SU-DHL-6 (cell line): ENCODE data around the gene STIM2.

Experiments
- H2AFZ ChIP-seq: fragments of 200-600 bp; sonication (generic); 2 replicates; pipeline ENCODE4 v1.6.1; 2014; ENCODE audit warnings: low read depth, mild to moderate bottlenecking, moderate library complexity, mixed read lengths, antibody characterized with exemption, low read length; ENCODE audit not compliant: severe bottlenecking
- H3F3A ChIP-seq: fragments of 200-600 bp; shearing (Covaris generic); 2 replicates; pipeline ENCODE4 v1.6.0; 2016; ENCODE audit warnings: antibody characterized with exemption, mild to moderate bottlenecking; ENCODE audit not compliant: insufficient read depth
- H3K27ac ChIP-seq: fragments of 200-600 bp; sonication (generic); 2 replicates; pipeline ENCODE4 v1.5.1; 2016; ENCODE audit warnings: low read depth, mild to moderate bottlenecking, low read length, moderate library complexity, mixed read lengths
- H3K27me3 ChIP-seq: fragments of 200-600 bp; sonication (generic), shearing (Covaris generic); 2 replicates; pipeline ENCODE4 v1.6.0; 2014; ENCODE audit warnings: mild to moderate bottlenecking, low read length
- H3K36me3 ChIP-seq: fragments of 200-600 bp; sonication (generic); 2 replicates; pipeline ENCODE4 v1.6.1; 2014; ENCODE audit warnings: mild to moderate bottlenecking, low read length, mixed read lengths
- H3K4me2 ChIP-seq: fragments of 300-600, 200-600 bp; shearing (Covaris generic), sonication (generic); 2 replicates; pipeline ENCODE4 v1.6.0; 2014; ENCODE audit warnings: low read length, low read depth, mild to moderate bottlenecking; ENCODE audit not compliant: poor library complexity, severe bottlenecking
- H3K4me3 ChIP-seq: fragments of 200-600 bp; sonication (generic); 2 replicates; pipeline ENCODE4 v1.5.1; 2014; ENCODE audit warnings: antibody characterized with exemption, low read length, mild to moderate bottlenecking, mixed read lengths; ENCODE audit not compliant: insufficient read depth, poor library complexity, severe bottlenecking
- H3K79me2 ChIP-seq: fragments of 200-600 bp; sonication (generic); 2 replicates; pipeline ENCODE4 v1.6.1; 2014; ENCODE audit warnings: mild to moderate bottlenecking, low read length, moderate library complexity; ENCODE audit not compliant: insufficient read depth
- H3K9ac ChIP-seq: fragments of 200-600 bp; sonication (generic); 2 replicates; pipeline ENCODE4 v1.7.0; 2014; ENCODE audit warnings: mild to moderate bottlenecking, low read length
- H3K9me2 ChIP-seq: fragments of 200-600 bp; sonication (generic); replicated peaks from 2 replicates; pipeline ENCODE4 v1.6.1; 2014; ENCODE audit warnings: low read length; ENCODE audit not compliant: insufficient read depth
- H3K9me3 ChIP-seq: fragments of 200-600 bp; sonication (generic); 2 replicates; pipeline ENCODE4 v1.6.1; 2014; ENCODE audit warnings: low read length, mixed read lengths; ENCODE audit not compliant: insufficient read depth
- H4K20me1 ChIP-seq: fragments of 200-600 bp; sonication (generic); 2 replicates; pipeline ENCODE4 v1.6.1; 2014; ENCODE audit warnings: low read depth, mild to moderate bottlenecking, antibody characterized with exemption, low read length, moderate library complexity, mixed read lengths
- CTCF ChIP-seq: fragments of 200-600 bp; sonication (generic); IDR thresholded peaks from one replicate; pipeline ENCODE4 v1.5.1; 2017; ENCODE audit warnings: antibody characterized with exemption, mild to moderate bottlenecking, low read length, moderate library complexity; ENCODE audit not compliant: insufficient read depth, poor library complexity, severe bottlenecking
- EZH2phosphoT487 ChIP-seq: fragments of 200-600 bp; sonication (generic), shearing (Covaris generic); conservative IDR thresholded peaks from 2 replicates; pipeline ENCODE4 v1.6.1; 2018; ENCODE audit warnings: mild to moderate bottlenecking, antibody characterized with exemption, low read length, moderate library complexity, mixed read lengths

Gene STIM2

GRCh38 chr4:26859762-26860156 lies 882 bp upstream of the STIM2 start:
- Histone ChIP-seq H3K9me2 (no peaks in the 10 kb centered on the region), H3F3A (peaks cover 49% of the 10 kb centered on the region), H3K27ac (peak overlapping the region; percentile 94), H4K20me1 (peaks cover 29% of the 10 kb centered on the region), H3K36me3 (no peaks in the 10 kb centered on the region), H3K9ac (peak overlapping the region; percentile 82), H3K27me3 (no peaks in the 10 kb centered on the region), H3K4me3 (peak overlapping the region; percentile 83), H3K9me3 (no peaks in the 10 kb centered on the region), H2AFZ (no peak overlapping the region), H3K79me2 (peaks cover 59% of the 10 kb centered on the region), H3K4me2 (peak overlapping the region; percentile 98)
- TF ChIP-seq CTCF: no peak
- no peak for TF ChIP-seq EZH2phosphoT487

- H3K27ac ChIP-seq: peak overlapping the region; percentile 94
- H3K4me3 ChIP-seq: peak overlapping the region; percentile 72
- no peaks in the 10 kb centered on the region for H3K9me3 ChIP-seq
- no peaks in the 10 kb centered on the region for H3K27me3 ChIP-seq
- peaks cover 3% of the 10 kb centered on the region; the same call in 1 of the 2 replicates for H3K36me3 ChIP-seq
- H3F3A ChIP-seq: peaks cover 39% of the 10 kb centered on the region
- H2AFZ ChIP-seq: no peak overlapping the region
- H3K4me2 ChIP-seq: peak overlapping the region; percentile 96
- peak overlapping the region; percentile 82 for H3K9ac ChIP-seq
- H4K20me1 ChIP-seq: peaks cover 41% of the 10 kb centered on the region
- TF ChIP-seq CTCF: no peak
- TF ChIP-seq EZH2phosphoT487: no peak
- peaks cover 71% of the 10 kb centered on the region for H3K79me2 ChIP-seq
- no peaks in the 10 kb centered on the region for H3K9me2 ChIP-seq
Measured at GRCh38 chr4:26860922-26861433, 337 bp downstream of the STIM2 start.

GRCh38 chr4:26861434-26862186 lies 969 bp downstream of the STIM2 start:
- Histone ChIP-seq H3F3A (peaks cover 33% of the 10 kb centered on the region), H3K79me2 (peaks cover 78% of the 10 kb centered on the region), H3K9me2 (no peaks in the 10 kb centered on the region), H3K9ac (peak overlapping the region; percentile 82), H3K4me2 (peak overlapping the region; percentile 96), H3K27ac (peak overlapping the region; percentile 94), H3K36me3 (peaks cover 3% of the 10 kb centered on the region; the same call in 1 of the 2 replicates), H3K27me3 (no peaks in the 10 kb centered on the region), H2AFZ (no peak overlapping the region), H3K4me3 (peak overlapping the region; percentile 72), H3K9me3 (no peaks in the 10 kb centered on the region), H4K20me1 (peaks cover 47% of the 10 kb centered on the region)
- TF ChIP-seq EZH2phosphoT487 (no peak), CTCF (no peak)
